ENCODE measurements around the gene SLC16A3. TPM values are rescaled to one million over a fixed set of nuclear protein-coding genes. Genes with fewer than 3 reads are reported as not detected.

The SLC16A3 gene
- total and polyA plus RNA-seq, 2 of the 8 experiments (the other 6 are each of a cell fraction or from before 2014, with no cell fraction given), result 3.8 to 8.7 TPM

DNA sequence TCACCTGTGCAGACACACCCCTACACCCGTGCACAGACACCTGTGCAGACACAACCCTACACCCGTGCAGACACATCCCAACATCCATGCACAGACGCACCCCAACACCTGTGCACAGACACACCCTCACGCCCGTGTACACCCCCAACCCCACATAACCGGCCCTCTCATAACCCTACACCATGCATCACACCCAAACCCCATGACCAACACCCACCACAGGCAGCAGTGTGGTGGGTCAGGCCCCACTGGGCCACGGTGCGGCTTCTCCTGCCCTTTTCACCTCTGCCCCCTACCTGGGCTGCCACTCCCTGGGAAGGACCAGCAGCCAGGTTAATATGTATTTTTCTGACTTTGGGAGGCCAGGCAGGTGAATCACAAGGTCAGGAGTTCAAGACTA lies 4.2 kb upstream of the SLC16A3 start (continued):
- TF ChIP-seq, protein P1, sequence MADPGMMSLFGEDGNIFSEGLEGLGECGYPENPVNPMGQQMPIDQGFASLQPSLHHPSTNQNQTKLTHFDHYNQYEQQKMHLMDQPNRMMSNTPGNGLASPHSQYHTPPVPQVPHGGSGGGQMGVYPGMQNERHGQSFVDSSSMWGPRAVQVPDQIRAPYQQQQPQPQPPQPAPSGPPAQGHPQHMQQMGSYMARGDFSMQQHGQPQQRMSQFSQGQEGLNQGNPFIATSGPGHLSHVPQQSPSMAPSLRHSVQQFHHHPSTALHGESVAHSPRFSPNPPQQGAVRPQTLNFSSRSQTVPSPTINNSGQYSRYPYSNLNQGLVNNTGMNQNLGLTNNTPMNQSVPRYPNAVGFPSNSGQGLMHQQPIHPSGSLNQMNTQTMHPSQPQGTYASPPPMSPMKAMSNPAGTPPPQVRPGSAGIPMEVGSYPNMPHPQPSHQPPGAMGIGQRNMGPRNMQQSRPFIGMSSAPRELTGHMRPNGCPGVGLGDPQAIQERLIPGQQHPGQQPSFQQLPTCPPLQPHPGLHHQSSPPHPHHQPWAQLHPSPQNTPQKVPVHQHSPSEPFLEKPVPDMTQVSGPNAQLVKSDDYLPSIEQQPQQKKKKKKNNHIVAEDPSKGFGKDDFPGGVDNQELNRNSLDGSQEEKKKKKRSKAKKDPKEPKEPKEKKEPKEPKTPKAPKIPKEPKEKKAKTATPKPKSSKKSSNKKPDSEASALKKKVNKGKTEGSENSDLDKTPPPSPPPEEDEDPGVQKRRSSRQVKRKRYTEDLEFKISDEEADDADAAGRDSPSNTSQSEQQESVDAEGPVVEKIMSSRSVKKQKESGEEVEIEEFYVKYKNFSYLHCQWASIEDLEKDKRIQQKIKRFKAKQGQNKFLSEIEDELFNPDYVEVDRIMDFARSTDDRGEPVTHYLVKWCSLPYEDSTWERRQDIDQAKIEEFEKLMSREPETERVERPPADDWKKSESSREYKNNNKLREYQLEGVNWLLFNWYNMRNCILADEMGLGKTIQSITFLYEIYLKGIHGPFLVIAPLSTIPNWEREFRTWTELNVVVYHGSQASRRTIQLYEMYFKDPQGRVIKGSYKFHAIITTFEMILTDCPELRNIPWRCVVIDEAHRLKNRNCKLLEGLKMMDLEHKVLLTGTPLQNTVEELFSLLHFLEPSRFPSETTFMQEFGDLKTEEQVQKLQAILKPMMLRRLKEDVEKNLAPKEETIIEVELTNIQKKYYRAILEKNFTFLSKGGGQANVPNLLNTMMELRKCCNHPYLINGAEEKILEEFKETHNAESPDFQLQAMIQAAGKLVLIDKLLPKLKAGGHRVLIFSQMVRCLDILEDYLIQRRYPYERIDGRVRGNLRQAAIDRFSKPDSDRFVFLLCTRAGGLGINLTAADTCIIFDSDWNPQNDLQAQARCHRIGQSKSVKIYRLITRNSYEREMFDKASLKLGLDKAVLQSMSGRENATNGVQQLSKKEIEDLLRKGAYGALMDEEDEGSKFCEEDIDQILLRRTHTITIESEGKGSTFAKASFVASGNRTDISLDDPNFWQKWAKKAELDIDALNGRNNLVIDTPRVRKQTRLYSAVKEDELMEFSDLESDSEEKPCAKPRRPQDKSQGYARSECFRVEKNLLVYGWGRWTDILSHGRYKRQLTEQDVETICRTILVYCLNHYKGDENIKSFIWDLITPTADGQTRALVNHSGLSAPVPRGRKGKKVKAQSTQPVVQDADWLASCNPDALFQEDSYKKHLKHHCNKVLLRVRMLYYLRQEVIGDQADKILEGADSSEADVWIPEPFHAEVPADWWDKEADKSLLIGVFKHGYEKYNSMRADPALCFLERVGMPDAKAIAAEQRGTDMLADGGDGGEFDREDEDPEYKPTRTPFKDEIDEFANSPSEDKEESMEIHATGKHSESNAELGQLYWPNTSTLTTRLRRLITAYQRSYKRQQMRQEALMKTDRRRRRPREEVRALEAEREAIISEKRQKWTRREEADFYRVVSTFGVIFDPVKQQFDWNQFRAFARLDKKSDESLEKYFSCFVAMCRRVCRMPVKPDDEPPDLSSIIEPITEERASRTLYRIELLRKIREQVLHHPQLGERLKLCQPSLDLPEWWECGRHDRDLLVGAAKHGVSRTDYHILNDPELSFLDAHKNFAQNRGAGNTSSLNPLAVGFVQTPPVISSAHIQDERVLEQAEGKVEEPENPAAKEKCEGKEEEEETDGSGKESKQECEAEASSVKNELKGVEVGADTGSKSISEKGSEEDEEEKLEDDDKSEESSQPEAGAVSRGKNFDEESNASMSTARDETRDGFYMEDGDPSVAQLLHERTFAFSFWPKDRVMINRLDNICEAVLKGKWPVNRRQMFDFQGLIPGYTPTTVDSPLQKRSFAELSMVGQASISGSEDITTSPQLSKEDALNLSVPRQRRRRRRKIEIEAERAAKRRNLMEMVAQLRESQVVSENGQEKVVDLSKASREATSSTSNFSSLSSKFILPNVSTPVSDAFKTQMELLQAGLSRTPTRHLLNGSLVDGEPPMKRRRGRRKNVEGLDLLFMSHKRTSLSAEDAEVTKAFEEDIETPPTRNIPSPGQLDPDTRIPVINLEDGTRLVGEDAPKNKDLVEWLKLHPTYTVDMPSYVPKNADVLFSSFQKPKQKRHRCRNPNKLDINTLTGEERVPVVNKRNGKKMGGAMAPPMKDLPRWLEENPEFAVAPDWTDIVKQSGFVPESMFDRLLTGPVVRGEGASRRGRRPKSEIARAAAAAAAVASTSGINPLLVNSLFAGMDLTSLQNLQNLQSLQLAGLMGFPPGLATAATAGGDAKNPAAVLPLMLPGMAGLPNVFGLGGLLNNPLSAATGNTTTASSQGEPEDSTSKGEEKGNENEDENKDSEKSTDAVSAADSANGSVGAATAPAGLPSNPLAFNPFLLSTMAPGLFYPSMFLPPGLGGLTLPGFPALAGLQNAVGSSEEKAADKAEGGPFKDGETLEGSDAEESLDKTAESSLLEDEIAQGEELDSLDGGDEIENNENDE (IDR thresholded peaks at IDR 0.05; ENCODE audit: insufficient replicate concordance, low read length), result no peak
- no peak for TF ChIP-seq EGR1 (IDR thresholded peaks at IDR 0.05; ENCODE audit: borderline replicate concordance, low read depth, low read length)
- no peak for TF ChIP-seq CHD2 (IDR thresholded peaks at IDR 0.05; ENCODE audit: low read length)
- no peak for TF ChIP-seq POLR2A (IDR thresholded peaks at IDR 0.05; ENCODE audit: control extremely low read depth in 1 of 2, low read depth in 2 of 2, low read length in 2 of 2)

Data from H1 (cell line).